LNCaP clone FGC (cell line): Measurements from ENCODE around the gene ARHGAP22.

Experiments used
- DNase-seq: peaks from one replicate; pipeline ENCODE4 v3.0.0-alpha.2; 2011; ENCODE audit warnings: low read depth
- H3K4me3 ChIP-seq: 2 replicates; pipeline ENCODE4 v1.5.1; 2011; ENCODE audit warnings: mild to moderate bottlenecking, low read depth, low read length, control low read depth
- TF ChIP-seq, protein P1 (sequence below): IDR thresholded peaks from 2 replicates; pipeline ENCODE4 v1.5.1; 2012; ENCODE audit warnings: mild to moderate bottlenecking; ENCODE audit not compliant: control insufficient read depth, insufficient read depth; ENCODE audit errors: extremely low read depth

The ARHGAP22 gene

GRCh38 chr10:48520184-48520506, 84.7 kb downstream of the ARHGAP22 start:
- TF ChIP-seq, protein P1, sequence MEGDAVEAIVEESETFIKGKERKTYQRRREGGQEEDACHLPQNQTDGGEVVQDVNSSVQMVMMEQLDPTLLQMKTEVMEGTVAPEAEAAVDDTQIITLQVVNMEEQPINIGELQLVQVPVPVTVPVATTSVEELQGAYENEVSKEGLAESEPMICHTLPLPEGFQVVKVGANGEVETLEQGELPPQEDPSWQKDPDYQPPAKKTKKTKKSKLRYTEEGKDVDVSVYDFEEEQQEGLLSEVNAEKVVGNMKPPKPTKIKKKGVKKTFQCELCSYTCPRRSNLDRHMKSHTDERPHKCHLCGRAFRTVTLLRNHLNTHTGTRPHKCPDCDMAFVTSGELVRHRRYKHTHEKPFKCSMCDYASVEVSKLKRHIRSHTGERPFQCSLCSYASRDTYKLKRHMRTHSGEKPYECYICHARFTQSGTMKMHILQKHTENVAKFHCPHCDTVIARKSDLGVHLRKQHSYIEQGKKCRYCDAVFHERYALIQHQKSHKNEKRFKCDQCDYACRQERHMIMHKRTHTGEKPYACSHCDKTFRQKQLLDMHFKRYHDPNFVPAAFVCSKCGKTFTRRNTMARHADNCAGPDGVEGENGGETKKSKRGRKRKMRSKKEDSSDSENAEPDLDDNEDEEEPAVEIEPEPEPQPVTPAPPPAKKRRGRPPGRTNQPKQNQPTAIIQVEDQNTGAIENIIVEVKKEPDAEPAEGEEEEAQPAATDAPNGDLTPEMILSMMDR = no peak
- no peak for DNase-seq
- H3K4me3 ChIP-seq = no peak overlapping the region

DNA sequence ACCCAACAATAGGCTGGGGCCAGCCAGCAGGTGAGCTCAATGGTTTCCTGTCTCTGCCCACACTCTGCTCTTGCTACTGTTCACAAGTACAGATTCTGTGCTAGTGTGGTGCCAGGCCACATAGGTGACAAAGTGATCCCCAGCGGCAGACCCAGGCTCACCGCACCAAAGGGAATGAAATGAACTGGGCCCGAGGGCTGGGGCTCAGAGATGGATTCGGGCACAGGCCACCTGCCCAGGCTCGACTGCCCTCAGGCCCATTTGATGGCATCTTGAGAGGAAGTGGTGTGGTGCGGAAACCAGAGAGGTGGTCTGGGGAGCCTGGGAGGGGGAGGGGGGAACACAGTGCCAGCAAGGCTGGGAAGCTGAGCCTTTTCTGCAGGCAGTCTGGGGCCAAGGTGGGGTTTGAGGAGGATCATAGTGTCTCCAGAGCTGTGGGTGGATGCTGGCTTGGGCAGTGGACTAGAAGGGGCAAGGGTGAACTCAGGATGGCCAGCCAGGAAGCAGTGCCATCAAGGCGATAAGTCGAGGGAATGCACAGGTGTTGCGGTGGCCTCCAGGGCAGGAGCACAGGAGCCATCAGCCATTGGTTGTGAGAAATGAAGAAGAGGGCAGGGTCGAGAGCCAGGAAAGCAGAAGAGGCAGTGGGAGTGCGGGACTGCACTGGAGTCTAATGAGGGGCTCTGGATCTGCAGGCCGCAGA, 85.2 kb downstream of the ARHGAP22 start:
- no peak for DNase-seq

GRCh38 chr10:48518986-48519385, 85.9 kb downstream of the ARHGAP22 start:
- no peak overlapping the region for H3K4me3 ChIP-seq
- TF ChIP-seq, protein P1 = no peak
- no peak for DNase-seq

More for the DNA sequence above, 85.2 kb downstream of the ARHGAP22 start:
- no peak overlapping the region for H3K4me3 ChIP-seq
- TF ChIP-seq, protein P1 = no peak

- no peak for DNase-seq
- TF ChIP-seq, protein P1 = no peak
- H3K4me3 ChIP-seq = no peak overlapping the region
These were observed 86.7 kb downstream of the ARHGAP22 start for GRCh38 chr10:48517911-48518811.

DNA sequence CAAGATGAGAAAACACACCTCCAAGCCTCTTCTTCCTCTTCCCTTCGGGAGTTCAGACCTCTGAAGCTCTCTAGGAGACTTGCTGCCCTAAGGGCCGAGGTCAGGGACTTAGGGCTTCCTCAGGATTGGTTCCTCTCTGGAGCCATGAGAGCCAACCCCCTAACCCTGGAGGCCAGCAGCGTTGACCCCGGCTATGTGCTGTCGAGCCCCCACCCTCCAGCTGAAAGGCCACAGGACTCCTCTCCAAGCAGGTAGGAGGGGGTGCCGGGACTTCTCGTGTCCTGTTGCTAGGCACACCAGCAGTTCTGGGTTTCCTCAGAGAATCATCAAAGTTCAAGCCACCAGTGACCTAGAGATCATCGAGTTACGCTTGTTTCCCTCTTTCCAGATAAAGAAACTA, 87.4 kb downstream of the ARHGAP22 start:
- TF ChIP-seq, protein P1 = no peak
- DNase-seq = no peak
- no peak overlapping the region for H3K4me3 ChIP-seq

DNA sequence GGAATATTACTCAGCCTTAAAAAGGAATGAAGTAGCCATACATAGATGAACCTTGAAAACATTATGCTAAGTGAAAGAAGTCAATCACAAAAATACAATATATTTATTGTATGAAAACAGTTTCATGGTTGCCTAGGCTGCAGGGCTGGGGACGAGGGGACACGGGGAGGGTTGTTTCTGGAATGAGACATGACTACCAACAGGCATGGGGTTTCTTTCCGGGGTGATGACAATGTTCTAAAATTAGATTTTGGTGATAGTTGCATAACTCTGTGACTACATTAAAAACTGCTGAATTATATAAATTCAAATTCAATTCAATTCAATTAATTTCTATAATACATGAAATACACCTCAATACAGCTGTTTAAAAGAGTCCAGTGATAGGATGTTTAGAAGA, 88.0 kb downstream of the ARHGAP22 start:
- TF ChIP-seq, protein P1 = no peak
- H3K4me3 ChIP-seq = no peak overlapping the region
- no peak for DNase-seq
